ENCODE results near the gene TGFBRAP1.

- TF ChIP-seq CTCF (IDR thresholded peaks at IDR 0.05) = no peak
- TF ChIP-seq EP300 (IDR thresholded peaks at IDR 0.05) = no peak
- TF ChIP-seq POLR2A (IDR thresholded peaks at IDR 0.05) = no peak
Observed at GRCh38 chr2:105325389-105325963, 4.1 kb downstream of the TGFBRAP1 start.

All from gastroesophageal sphincter (tissue), 3 donors.